OCI-LY3 (cell line): ENCODE data around the gene ALPP.
"Not testable (repeated sequence)": the region's sequence is repeated elsewhere in the genome, so short reads cannot be mapped to it uniquely, and the experiment has no call there.

Experiments
- H2AFZ ChIP-seq: fragments of 200-600, 300-600 bp; shearing (Covaris generic); 2 replicates; pipeline ENCODE4 v1.6.0; 2014; ENCODE audit warnings: antibody characterized with exemption, low read depth, low read length
- H3K27ac ChIP-seq: fragments of 200-600, 300-600 bp; sonication (generic); 2 replicates; pipeline ENCODE4 v1.5.1; 2014; ENCODE audit warnings: mild to moderate bottlenecking, low read length, moderate library complexity, mixed read lengths
- H3K27me3 ChIP-seq: fragments of 200-600, 300-600 bp; sonication (generic); 2 replicates; pipeline ENCODE4 v1.6.1; 2014; ENCODE audit warnings: low read depth, low read length, mixed read lengths
- H3K36me3 ChIP-seq: fragments of 200-600, 300-600 bp; sonication (generic); replicated peaks from 2 replicates; pipeline ENCODE3; 2014; ENCODE audit warnings: low read depth, low read length, mixed read lengths
- H3K4me1 ChIP-seq: fragments of 300-600, 200-600 bp; sonication (generic); 2 replicates; pipeline ENCODE4 v1.6.1; 2014; ENCODE audit warnings: low read length, mixed read lengths
- H3K4me2 ChIP-seq: fragments of 200-600, 300-600 bp; sonication (generic); 2 replicates; pipeline ENCODE4 v1.6.1; 2014; ENCODE audit warnings: low read length, mixed read lengths
- H3K4me3 ChIP-seq: fragments of 300-600, 200-600 bp; sonication (generic); 2 replicates; pipeline ENCODE4 v1.5.1; 2014; ENCODE audit warnings: antibody characterized with exemption, mild to moderate bottlenecking, low read length, moderate library complexity
- H3K79me2 ChIP-seq: fragments of 300-600, 200-600 bp; shearing (Covaris generic); 2 replicates; pipeline ENCODE4 v1.6.1; 2014; ENCODE audit warnings: mild to moderate bottlenecking, low read length, mixed read lengths
- H3K9ac ChIP-seq: fragments of 300-600, 200-600 bp; shearing (Covaris generic); 2 replicates; pipeline ENCODE4 v1.6.0; 2014; ENCODE audit warnings: mild to moderate bottlenecking, low read length, moderate library complexity
- H3K9me3 ChIP-seq: fragments of 200-600, 300-600 bp; shearing (Covaris generic); 2 replicates; pipeline ENCODE4 v1.6.1; 2014; ENCODE audit warnings: low read length, mixed read lengths; ENCODE audit not compliant: insufficient read depth
- H4K20me1 ChIP-seq: fragments of 200-600, 300-600 bp; sonication (generic); 2 replicates; pipeline ENCODE4 v1.6.1; 2016; ENCODE audit warnings: low read length, mixed read lengths; ENCODE audit not compliant: insufficient read depth
- CTCF ChIP-seq: fragments of 200-600, 300-600 bp; sonication (generic); IDR thresholded peaks from 2 replicates; pipeline ENCODE4 v1.5.1; 2014; ENCODE audit warnings: antibody characterized with exemption, low read length, low read depth
- EZH2phosphoT487 ChIP-seq: fragments of 200-600 bp; shearing (Covaris generic); IDR thresholded peaks from 2 replicates; pipeline ENCODE4 v1.6.1; 2018; ENCODE audit warnings: antibody characterized with exemption, mixed run types, low read depth

ALPP gene

GRCh38 chr2:232367016-232367415 is 11.5 kb upstream of the ALPP start:
- no peaks in the 10 kb centered on the region for H4K20me1 ChIP-seq
- no peaks in the 10 kb centered on the region for H3K36me3 ChIP-seq
- H3K4me1 ChIP-seq: peaks cover 13% of the 10 kb centered on the region
- no peak overlapping the region for H2AFZ ChIP-seq
- H3K27me3 ChIP-seq: no peaks in the 10 kb centered on the region
- H3K4me3 ChIP-seq: no peak overlapping the region
- no peaks in the 10 kb centered on the region for H3K9me3 ChIP-seq
- H3K27ac ChIP-seq: no peak overlapping the region
- no peaks in the 10 kb centered on the region for H3K79me2 ChIP-seq
- TF ChIP-seq EZH2phosphoT487 (no peak), CTCF (no peak)
- H3K9ac ChIP-seq: no peak overlapping the region
- no peak overlapping the region for H3K4me2 ChIP-seq

- H3K36me3 ChIP-seq: no peaks in the 10 kb centered on the region
- no peak overlapping the region for H3K4me2 ChIP-seq
- no peaks in the 10 kb centered on the region for H3K79me2 ChIP-seq
- no peak overlapping the region for H3K27ac ChIP-seq
- H4K20me1 ChIP-seq: no peaks in the 10 kb centered on the region
- H3K4me1 ChIP-seq: peaks cover 13% of the 10 kb centered on the region
- no peak overlapping the region for H3K4me3 ChIP-seq
- H3K9me3 ChIP-seq: no peaks in the 10 kb centered on the region
- no peak overlapping the region for H2AFZ ChIP-seq
- TF ChIP-seq EZH2phosphoT487: no peak
- TF ChIP-seq CTCF: no peak
- H3K27me3 ChIP-seq: no peaks in the 10 kb centered on the region
- H3K9ac ChIP-seq: no peak overlapping the region
Observed at GRCh38 chr2:232367591-232368233, 10.8 kb upstream of the ALPP start.

GRCh38 chr2:232368311-232368731 is 10.2 kb upstream of the ALPP start:
- Histone ChIP-seq H3K4me2 (no peak overlapping the region), H3K27ac (no peak overlapping the region), H3K4me3 (no peak overlapping the region), H3K4me1 (peaks cover 13% of the 10 kb centered on the region), H3K9ac (no peak overlapping the region), H3K27me3 (no peaks in the 10 kb centered on the region), H3K36me3 (no peaks in the 10 kb centered on the region), H2AFZ (no peak overlapping the region), H3K79me2 (no peaks in the 10 kb centered on the region), H4K20me1 (no peaks in the 10 kb centered on the region), H3K9me3 (no peaks in the 10 kb centered on the region)
- no peak for TF ChIP-seq EZH2phosphoT487
- no peak for TF ChIP-seq CTCF

GRCh38 chr2:232369126-232369951 is 9.2 kb upstream of the ALPP start:
- peak overlapping the region; percentile 10; the same call in 1 of the 2 replicates for H3K9ac ChIP-seq
- H3K4me2 ChIP-seq: peak overlapping the region; percentile 32
- no peaks in the 10 kb centered on the region for H3K9me3 ChIP-seq
- H3K36me3 ChIP-seq: no peaks in the 10 kb centered on the region
- H4K20me1 ChIP-seq: no peaks in the 10 kb centered on the region
- H3K79me2 ChIP-seq: no peaks in the 10 kb centered on the region
- H3K27ac ChIP-seq: no peak overlapping the region
- no peaks in the 10 kb centered on the region for H3K27me3 ChIP-seq
- H3K4me3 ChIP-seq: peak overlapping the region; percentile 47
- peaks cover 4% of the 10 kb centered on the region; the same call in 1 of the 2 replicates for H3K4me1 ChIP-seq
- TF ChIP-seq CTCF (no peak), EZH2phosphoT487 (no peak)
- H2AFZ ChIP-seq: no peak overlapping the region

- H3K79me2 ChIP-seq, H4K20me1 ChIP-seq, H3K4me1 ChIP-seq, H3K9me3 ChIP-seq, H3K27ac ChIP-seq, H3K36me3 ChIP-seq, H3K27me3 ChIP-seq, H2AFZ ChIP-seq: not testable (repeated sequence)
- H3K4me3 ChIP-seq: peak overlapping the region; percentile 47
- H3K4me2 ChIP-seq: peak overlapping the region; percentile 32
- peak overlapping the region; percentile 10; the same call in 1 of the 2 replicates for H3K9ac ChIP-seq
Observed at GRCh38 chr2:232370007-232370406, 8.5 kb upstream of the ALPP start.
